H54 (cell line): Measurements from ENCODE around the gene CD2AP.
A peak's percentile ranks its signal among the peaks of the same experiment; 100 is the strongest.

Experiments used
- DNase-seq: peaks from one replicate; pipeline ENCODE4 v3.0.0; 2011; ENCODE audit warnings: low spot score, mixed read lengths; ENCODE audit not compliant: insufficient read length
- FAIRE-seq: peaks from 3 replicates; lab custom pipeline; 2011; peaks lifted over from hg19 to GRCh38; lab: Jason Lieb, UNC
- POLR2A ChIP-seq: IDR thresholded peaks from 2 replicates; pipeline ENCODE4 v1.6.1; 2011; ENCODE audit warnings: low read depth, mild to moderate bottlenecking, low read length

Gene CD2AP

GRCh38 chr6:47452899-47453298, 24.7 kb upstream of the CD2AP start:
- no peak for FAIRE-seq
- no peak for TF ChIP-seq POLR2A
- DNase-seq = no peak

GRCh38 chr6:47453372-47453936, 24.1 kb upstream of the CD2AP start:
- TF ChIP-seq POLR2A = no peak
- FAIRE-seq = no peak
- no peak for DNase-seq

DNA sequence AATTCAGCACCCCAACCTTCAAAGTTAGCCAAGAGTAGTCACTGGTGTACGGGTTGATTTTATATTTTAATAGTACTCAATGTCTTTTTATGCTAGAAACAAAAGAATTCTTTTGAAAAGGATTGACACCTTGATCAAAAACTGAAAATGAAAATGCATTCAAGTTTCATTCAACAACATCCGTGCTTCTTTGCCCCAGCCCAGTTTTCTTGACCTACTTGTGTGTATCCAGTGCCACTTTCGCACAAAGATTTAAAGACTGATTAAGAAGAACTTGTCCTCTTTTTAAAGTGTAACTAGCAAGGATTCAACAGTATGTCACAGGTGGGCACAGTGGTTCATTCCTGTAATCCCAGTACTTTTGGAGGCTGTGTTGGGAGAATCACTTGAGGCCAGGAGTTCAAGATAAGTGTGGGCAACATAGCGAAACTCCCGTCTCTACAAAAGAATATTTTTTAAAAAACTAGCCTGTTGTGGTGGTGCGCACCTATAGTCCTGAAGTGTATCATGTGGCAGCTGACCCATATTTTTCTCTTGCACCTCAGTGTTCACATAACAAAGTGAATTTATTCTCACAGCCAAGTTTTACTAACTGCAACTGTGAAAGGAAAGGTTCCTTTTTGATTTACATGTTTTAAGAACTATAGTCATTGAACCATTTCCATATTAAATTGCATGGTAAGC, 22.7 kb upstream of the CD2AP start:
- DNase-seq (no peak), FAIRE-seq (no peak)
- no peak for TF ChIP-seq POLR2A

DNA sequence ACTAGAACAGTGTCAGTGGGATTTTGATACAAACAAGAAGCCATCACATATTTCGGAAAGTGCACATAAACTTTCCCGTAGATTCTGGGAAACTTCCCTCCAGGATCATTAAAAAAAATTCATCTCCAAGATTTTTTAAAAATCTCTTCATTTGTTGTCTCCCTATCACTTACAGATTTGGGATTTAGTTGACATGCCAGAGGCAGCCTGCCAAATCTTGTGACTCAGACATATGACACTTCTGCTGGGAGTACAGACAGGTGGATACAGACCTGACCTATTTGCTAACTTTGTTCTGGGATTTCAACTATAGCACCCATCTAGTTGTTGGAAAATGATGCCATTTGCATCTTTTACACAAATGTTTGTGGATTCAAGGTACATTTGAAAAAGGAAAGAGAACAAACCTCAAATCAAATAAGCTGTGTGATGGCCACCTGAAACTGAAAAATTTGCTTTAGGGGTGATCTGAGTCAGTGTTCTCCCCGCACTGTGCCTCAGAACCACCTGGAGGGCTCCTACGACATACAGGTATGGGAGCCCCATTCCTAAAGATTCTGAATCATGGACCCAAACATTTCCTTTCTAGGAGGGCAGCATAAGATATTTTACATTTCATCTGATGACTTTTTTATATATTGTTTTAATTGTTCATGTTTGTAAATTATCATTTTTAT, 21.9 kb upstream of the CD2AP start:
- no peak for DNase-seq
- no peak for TF ChIP-seq POLR2A
- peak; percentile 57 for FAIRE-seq

GRCh38 chr6:47456536-47456975, 21.0 kb upstream of the CD2AP start:
- TF ChIP-seq POLR2A = no peak
- no peak for FAIRE-seq
- DNase-seq = no peak

- FAIRE-seq = no peak
- no peak for DNase-seq
- TF ChIP-seq POLR2A = no peak
These were observed 20.2 kb upstream of the CD2AP start for GRCh38 chr6:47457370-47457769.

DNA sequence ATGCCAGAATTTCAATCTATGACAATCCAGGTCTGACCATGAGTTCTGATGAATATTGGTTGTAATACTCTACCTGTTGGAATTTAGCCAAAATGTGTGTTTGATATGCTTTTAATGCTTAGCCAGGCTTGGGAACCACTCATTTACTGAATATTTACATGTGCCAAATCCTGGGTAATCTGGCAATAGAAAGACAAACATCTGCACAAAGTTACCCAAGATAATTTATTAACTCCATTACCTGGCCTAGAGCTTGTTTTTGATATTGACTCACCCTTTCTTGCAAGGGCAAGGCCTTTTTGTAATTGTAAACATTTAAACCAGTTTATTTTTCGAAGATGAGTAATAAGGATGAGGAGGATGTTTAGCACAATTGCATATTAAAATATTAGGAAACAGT, 13.5 kb upstream of the CD2AP start:
- DNase-seq = no peak
- no peak for FAIRE-seq
- no peak for TF ChIP-seq POLR2A

DNA sequence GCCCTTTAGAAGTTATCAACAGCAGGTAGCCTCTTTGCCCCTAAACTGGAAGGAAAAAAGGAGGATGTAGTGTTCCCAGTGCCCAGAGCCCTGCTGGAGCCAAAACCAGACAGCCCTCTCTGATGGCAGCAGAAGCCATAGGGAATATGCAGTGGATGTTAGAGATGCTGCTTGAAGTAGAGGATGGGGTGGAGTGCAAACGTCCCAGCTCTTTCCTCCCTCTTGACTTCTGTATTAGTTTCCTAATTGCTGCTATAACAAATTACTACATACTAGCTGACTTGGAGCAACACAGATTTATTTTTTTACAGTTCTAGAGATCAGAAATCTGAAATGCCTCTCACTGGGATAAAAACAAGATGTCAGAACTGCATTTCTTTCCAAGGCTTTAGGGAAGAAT, 12.5 kb upstream of the CD2AP start:
- FAIRE-seq (no peak), DNase-seq (no peak)
- TF ChIP-seq POLR2A = no peak

DNA sequence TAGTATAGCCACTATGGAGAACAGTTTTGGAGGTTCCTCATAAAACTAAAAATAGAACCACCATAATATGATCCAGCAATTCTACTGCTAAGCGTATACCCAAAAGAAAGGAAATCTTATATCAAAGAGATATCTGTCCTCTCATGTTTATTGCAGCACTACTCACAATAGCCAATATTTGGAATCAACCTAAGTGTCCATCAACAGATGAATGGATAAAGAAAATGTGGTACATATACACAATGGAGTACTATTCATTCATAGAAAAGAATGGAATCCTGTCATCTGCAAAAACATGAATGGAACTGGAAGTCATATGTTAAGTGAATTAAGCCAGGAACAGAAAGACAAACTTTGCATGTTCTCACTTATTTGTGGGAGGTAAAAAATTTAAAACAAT, 5.7 kb upstream of the CD2AP start:
- no peak for FAIRE-seq
- DNase-seq = no peak
- no peak for TF ChIP-seq POLR2A

GRCh38 chr6:47473791-47474346, 3.7 kb upstream of the CD2AP start:
- FAIRE-seq (no peak), DNase-seq (no peak)

DNA sequence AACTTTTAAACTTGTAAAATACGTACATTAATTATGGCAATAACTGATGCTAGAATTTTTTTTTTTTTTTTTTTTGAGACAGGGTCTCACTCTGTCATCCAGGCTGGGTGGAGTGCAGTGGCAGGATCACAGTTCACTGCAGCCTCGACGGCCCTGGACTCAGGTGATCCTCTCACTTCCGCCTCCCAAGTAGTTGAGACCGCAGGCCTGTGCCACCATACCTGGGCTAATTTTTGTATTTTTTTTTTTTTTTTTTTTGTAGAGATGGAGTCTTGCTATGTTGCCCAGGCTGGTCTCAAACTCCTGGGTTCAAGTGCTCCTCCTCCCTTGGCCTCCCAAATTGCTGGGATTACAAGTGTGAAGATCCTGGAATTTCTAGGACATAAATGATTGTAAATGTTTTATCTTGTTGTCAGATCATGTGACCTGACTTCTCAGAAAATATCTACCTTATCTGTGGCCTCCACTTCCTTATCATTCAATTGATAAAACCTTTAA, 2.2 kb upstream of the CD2AP start:
- FAIRE-seq = no peak
- TF ChIP-seq POLR2A = no peak
- no peak for DNase-seq

More at GRCh38 chr6:47473791-47474346, 3.7 kb upstream of the CD2AP start:
- no peak for TF ChIP-seq POLR2A

- FAIRE-seq = no peak
- DNase-seq = no peak
These were observed 650 bp upstream of the CD2AP start for GRCh38 chr6:47476781-47477496.

GRCh38 chr6:47478233-47479139, 897 bp downstream of the CD2AP start:
- TF ChIP-seq POLR2A = no peak
- DNase-seq (no peak), FAIRE-seq (peak; percentile 91)

More at GRCh38 chr6:47476781-47477496, 650 bp upstream of the CD2AP start:
- TF ChIP-seq POLR2A = no peak

DNA sequence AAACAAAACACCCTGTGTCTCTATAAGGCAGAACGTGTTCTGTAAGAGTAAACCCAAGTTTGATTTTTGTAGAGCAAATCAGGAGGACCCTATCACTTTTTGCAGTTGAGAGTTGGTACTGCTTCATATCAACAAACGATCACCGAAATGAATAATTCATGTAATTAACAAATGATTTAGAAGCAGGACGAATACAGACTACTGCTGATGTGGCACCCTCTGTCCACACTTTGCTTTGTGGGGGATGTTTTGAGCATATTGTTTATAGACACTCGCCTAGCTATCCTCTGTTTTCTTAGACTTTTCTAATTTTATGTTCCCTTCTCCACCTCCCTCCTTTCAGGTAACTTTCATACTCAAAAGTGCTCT, 1.5 kb downstream of the CD2AP start:
- FAIRE-seq = no peak
- no peak for DNase-seq
- no peak for TF ChIP-seq POLR2A
